HG03575 (cell line): ENCODE data around the gene PRKCH.

Experiments used
- ATAC-seq: cut with Tn5 transposase; IDR thresholded peaks from one replicate; pipeline ENCODE4 v1.9.1; 2021; ENCODE audit not compliant: unreplicated experiment, insufficient number of reproducible peaks, low FRiP score; ENCODE audit errors: extremely low read depth

Gene PRKCH

GRCh38 chr14:61474701-61475100 is 153.3 kb downstream of the PRKCH start:
- no peak for ATAC-seq

- no peak for ATAC-seq
These were observed 153.9 kb downstream of the PRKCH start for GRCh38 chr14:61475316-61475715.

- no peak for ATAC-seq
These were observed 154.8 kb downstream of the PRKCH start for GRCh38 chr14:61476105-61476753.

- no peak for ATAC-seq
These were observed 155.5 kb downstream of the PRKCH start for GRCh38 chr14:61476754-61477410.

GRCh38 chr14:61477712-61478462 is 156.5 kb downstream of the PRKCH start:
- ATAC-seq = no peak

- ATAC-seq = no peak
These were observed 157.6 kb downstream of the PRKCH start for GRCh38 chr14:61478971-61479473.

GRCh38 chr14:61479746-61480502 is 158.5 kb downstream of the PRKCH start:
- ATAC-seq = no peak

- no peak for ATAC-seq
These were observed 159.4 kb downstream of the PRKCH start for GRCh38 chr14:61480704-61481285.

GRCh38 chr14:61481701-61482100 is 160.3 kb downstream of the PRKCH start:
- ATAC-seq = no peak

- no peak for ATAC-seq
These were observed 161.2 kb downstream of the PRKCH start for GRCh38 chr14:61482348-61483206.

- ATAC-seq = no peak
These were observed 162.1 kb downstream of the PRKCH start for GRCh38 chr14:61483476-61483875.

- no peak for ATAC-seq
These were observed 162.7 kb downstream of the PRKCH start for GRCh38 chr14:61484031-61484430.

GRCh38 chr14:61484826-61485584 is 163.6 kb downstream of the PRKCH start:
- no peak for ATAC-seq

- ATAC-seq = no peak
These were observed 164.3 kb downstream of the PRKCH start for GRCh38 chr14:61485661-61486060.

- no peak for ATAC-seq
These were observed 165.6 kb downstream of the PRKCH start for GRCh38 chr14:61486930-61487495.

- ATAC-seq = no peak
These were observed 167.3 kb downstream of the PRKCH start for GRCh38 chr14:61488417-61489401.
